GM19023 (cell line): ENCODE measurements around the gene RPS10.

ENCODE experiments used
- ATAC-seq: cut with Tn5 transposase; IDR thresholded peaks from one replicate; pipeline ENCODE4 v1.9.1; 2021; ENCODE audit warnings: mild to moderate bottlenecking, moderate library complexity; ENCODE audit not compliant: unreplicated experiment

Gene RPS10

DNA sequence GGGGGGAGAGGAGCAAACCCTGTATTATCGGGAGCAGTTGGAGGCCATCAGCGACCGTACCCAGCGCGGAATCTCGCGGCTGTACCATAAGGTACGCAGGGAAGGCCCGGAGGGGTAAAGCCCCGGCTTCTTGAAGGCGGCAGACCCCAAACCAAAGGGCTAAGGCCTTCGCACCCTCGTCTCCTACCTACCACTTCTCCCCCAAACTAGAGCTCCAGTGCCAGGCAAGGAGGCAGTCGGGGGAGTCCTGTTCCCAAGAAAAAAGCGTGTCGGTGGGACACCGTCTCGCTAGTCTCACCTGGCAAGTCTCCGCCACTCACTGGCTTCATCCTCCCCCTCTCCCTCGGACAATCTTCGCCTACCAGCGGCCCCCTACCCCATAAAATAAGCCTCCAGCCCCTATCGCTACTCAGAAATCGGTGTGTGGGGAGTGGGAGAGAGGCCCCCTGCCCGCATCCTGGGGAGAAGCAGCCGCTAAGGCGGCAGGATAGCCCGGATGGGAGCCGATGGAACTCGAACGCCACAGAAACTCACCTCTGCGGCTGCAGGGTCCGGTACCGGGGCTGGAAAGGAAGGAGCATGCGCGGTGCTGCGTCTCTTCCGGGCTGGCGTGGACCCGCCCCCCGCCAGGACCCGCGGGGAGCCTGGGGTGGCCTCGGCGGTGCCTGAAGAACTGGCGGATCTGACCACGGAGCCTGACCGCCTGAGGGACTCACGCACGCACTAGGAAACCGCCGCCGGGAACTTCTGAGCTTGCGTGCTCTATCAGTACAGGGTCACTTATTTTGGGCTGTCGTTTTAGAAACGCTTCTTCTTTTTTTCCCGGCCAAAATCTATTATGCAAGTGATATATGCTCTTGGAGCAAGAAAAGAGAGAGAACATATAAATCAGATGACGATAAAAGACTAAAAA is at the start of gene RPS10:
RPS10 (minus strand) TSS at position 572 of the 913 bp plus-strand sequence. CDS start 848 bp downstream, outside the sequence.
- peak; percentile 88 for ATAC-seq

DNA sequence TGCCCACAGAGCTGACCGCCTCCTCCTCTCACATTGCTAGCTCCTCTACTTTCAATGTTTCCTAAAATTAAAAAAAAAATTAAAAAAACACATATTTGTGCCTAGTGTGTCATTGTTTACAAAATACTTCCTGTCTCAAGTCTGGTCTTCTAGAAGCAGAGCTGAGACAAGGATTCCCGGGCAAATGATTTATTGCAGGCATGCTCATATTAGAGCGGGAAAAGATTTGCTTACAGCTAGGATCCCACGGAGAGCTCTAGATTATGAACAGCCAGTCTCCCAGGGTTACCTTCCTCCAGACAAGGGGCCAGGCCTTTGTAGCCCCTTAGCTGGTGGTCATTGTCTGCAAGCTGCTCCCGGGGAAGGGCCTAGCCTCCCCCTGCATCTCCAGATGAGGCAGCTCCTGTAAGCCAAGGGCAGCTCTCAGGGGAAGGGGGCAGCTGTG is 49.4 kb upstream of the RPS10 start:
- no peak for ATAC-seq

DNA sequence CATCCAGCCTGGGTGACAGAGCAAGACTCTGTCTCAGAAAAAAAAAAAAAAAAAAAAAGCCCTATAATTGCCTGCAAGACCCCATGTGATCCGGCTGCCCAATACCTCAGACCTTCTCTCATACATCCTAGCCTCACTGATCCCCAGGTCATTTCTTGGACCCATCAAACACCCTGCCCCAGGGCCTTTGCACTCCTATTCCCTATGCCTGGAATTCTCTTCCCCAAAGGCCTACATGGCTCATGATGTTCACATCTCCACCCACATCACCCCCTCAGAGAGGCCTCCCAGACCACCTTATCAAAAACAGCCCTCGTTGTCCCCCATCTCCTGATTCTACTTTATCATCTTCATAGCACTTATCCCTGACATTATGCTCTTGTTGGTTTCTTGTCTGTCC is 48.9 kb upstream of the RPS10 start:
- no peak for ATAC-seq

DNA sequence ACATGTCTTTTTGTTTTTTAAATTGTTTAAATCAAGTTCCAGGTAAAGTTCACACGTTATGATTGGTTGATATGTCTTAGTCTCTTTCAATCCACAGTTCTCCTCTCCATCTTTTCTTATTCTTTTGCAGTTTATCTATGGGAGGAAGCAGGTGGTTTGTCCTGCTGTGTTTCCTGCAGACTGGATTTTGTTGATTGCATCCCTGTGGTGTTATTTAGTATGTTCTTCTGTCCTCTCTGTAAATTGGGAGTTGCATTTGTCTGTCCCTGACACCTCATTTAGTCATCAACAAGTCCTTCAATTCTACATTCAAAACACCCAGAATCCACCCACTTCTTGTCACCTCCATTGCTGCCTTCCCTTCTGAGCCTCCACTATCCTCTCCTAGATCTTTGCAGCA is 48.1 kb upstream of the RPS10 start:
- ATAC-seq = no peak

DNA sequence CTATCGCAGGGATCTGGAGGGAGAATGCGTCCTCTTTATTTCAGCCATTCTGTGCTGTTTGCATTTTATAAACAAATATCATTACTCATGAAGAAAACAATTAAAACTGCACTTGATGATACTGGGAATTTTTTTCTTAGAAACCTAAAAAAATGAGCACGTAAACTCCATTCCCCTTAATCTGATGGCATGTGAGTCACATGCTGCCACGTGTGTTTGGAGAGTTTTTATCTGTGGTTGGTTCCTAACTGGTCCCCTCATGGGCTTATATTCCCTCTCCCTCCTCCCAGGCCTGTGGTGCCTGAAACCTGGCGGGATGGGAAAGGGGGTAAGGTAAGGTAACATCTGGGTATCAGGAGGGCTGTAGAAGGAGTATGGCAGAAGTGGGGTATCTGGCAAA is 46.6 kb upstream of the RPS10 start:
- ATAC-seq = no peak

DNA sequence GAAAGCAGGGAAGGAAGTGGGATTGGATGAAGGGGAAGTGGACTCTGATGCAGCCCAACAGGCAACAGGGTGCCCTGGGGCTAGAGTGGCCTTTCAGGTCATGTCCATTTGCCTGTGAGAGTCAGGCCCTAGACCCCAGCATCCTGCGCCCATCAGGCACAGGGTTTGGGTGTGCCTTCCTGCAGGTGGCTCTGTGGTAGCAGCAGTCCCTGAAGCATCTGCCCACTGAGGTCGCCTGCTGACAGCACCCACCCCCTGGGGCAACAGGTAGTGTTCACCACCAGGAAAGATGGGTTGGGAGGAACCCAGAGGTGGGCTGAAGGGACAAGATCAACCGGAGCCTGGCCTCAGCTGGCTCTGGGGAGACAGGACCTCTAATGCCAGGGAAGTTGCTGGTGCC is 43.6 kb upstream of the RPS10 start:
- no peak for ATAC-seq

DNA sequence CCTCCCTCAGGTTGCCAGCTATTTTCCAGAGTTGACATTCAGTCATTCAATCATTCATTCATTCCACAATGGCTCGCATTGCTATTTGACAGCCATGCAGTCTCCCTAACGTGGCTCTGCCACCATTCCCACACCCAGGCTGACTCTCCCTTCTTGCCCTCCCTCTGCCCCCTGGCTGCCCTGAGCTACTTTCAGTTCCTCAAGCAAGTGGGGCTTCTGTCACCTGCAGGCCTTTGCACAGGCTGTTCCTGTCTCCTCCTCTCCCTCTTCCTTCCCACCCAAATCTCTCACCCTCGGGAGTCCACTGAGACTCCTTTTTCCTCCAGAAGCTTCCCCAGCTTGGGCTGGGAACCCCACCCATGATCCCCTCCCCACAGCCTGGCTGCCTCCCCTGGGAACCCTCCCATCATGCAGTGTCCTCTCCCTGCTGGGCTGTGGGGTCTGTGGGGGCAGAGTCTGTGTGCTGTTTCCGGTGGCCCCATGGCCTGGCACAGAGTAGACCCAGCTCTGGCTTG is 42.6 kb upstream of the RPS10 start:
- no peak for ATAC-seq

DNA sequence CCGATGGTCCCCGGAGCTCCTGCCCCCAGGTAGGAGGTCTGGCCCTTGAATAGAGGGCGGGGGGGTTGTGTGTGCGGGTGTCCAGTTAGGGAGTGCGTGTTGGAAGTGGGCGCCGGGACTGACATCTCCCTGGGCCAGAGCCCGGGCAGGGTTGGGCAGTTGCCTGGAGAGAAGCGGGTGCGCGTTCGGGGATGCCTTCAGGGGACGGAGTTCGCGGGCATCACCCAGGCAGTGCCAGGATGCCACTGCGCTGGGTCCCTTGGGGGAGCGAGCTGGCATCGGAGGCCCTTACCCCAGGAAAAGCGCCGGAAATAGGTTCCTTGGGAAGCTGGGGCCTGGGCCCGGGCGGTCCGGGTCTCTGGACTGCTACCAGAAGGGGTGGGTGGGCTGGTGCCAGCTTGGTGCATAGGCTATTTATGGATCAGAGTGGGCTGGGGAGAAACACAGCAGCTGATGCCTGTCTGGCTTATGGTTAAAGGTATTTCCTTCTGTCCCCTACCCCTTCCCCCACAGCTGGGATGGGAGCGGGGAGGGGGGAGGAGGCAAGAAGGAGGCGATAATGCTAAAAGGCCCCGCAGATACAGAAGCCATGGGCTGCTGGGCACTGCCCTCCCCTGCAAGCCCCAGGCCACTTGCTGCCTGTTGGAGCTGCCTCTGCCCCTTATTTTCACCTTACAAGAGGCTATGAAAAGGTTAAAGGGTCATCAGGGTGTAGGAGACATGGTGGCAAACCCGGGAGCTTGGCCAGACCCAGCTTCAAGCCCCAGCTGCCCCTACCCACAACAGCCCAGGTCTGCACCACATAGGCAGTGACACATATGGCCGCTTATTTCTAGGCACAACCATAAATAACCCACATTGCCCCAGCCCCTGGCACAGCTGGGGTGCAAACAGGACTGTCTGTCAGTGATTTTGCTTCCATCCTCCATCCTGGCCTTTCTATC is 40.6 kb upstream of the RPS10 start:
- no peak for ATAC-seq

DNA sequence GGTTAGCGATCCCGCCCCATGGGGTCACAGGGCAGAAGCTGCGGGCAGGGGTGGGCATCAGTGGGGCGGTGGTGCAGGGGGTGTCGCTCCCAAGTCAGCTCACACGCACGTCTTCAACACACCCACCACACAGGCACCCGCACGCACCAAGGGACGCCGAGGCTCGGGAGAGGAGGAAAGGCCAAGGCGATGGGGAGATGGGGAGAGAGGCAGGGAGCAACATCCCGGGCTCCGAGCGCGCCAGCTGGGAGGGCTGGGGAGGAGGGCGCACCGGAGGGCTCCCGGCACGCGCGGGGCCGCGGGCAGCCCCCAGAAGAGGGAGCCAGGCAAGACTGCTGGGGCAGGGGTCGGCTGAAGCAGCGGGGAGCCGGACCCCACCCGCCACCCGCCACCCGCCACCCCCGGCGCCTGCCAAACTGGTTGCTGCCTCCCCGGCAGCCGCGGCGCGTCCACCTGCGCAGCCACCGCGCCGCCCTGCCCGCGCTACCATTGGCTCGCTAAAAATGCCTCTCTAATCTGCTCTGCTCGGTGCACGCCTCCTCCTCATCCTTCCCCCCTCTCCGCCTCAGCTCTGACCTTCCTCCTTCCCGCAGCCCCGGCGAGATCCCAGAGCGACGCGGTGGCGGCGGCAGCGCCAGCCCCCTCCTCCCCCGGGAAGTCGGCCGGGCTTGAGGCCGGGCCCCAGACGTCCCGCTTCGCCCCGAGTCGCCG is 39.8 kb upstream of the RPS10 start, which contains the start of gene PACSIN1:
PACSIN1 (plus strand) TSS at position 546 of the 711 bp plus-strand sequence. CDS start 60,230 bp downstream, outside the sequence.
- ATAC-seq = no peak

DNA sequence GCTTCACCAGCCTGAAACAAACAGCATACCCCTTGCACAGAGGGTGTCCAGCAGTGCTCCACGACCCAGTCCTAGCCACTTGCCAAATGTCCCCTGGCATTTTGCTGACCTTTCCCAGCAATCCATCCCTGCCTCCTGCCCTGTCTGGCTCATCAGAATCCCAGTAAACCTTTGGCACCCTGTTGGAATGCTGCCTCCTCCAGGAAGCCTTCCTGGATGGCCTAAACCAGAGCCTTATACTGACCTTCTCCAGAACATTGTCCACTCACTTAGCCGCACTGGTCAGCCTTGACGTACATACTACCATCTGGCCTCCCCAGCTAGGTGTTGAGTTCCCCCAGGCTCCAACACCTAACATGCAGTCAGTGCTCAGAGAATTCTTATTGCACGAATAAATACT is 38.0 kb upstream of the RPS10 start:
- no peak for ATAC-seq

DNA sequence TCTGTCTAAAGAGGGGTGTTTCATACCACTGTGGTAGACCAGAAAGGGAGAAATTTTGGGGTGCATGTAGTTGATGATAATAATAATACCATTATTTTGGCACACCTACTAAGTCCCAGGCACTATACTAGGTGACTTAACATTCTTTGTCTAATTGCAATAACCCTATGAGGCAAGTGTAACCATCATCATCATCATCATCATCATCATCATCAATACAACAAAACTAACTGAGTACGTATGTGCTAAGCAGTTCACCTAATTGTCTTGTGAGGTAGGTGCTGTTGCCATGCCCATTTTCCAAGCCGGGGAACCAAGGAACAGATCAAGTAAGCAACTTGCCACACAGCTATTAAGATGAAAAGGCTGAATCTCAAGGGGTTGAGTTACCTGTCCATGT is 37.4 kb upstream of the RPS10 start:
- no peak for ATAC-seq

DNA sequence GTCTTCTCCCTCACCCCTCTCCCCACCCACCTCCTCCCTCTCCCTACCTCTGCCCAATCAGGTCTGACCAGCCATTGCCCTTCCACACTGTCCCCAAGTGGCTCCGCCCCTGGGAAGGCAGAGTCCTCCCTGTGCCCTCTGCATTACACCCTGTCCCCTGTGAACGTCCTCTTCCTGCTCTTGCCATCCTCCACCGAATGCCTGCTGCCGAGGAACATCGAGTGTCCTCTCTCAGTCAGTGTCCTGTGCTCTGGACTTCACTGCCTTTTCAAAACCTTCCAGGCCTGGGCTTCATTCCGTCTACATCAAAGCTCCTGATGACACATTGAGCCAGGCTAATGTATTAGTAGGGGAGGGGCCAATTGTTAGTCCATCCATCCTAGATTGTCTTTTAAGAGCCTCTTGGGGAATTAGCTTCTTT is 36.7 kb upstream of the RPS10 start:
- no peak for ATAC-seq

DNA sequence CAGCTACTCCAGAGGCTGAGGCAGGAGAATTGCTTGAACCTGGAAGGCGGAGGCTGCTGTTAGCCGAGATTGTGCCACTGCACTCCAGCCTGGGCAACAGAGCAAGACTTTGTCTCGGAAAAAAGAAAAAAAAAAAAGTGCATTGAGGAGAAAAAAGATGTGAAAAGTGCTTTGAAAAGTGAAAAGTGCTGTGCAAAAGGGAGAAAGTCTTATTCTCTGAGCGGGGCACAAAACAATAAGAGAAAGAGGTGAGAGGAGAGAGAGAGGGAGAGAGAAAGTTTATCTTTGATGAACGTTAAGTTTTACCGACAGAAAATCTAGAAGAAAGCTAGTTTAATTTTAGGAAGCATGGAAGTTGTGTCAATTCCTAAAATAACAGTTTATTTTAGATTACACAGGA is 36.1 kb upstream of the RPS10 start:
- no peak for ATAC-seq

DNA sequence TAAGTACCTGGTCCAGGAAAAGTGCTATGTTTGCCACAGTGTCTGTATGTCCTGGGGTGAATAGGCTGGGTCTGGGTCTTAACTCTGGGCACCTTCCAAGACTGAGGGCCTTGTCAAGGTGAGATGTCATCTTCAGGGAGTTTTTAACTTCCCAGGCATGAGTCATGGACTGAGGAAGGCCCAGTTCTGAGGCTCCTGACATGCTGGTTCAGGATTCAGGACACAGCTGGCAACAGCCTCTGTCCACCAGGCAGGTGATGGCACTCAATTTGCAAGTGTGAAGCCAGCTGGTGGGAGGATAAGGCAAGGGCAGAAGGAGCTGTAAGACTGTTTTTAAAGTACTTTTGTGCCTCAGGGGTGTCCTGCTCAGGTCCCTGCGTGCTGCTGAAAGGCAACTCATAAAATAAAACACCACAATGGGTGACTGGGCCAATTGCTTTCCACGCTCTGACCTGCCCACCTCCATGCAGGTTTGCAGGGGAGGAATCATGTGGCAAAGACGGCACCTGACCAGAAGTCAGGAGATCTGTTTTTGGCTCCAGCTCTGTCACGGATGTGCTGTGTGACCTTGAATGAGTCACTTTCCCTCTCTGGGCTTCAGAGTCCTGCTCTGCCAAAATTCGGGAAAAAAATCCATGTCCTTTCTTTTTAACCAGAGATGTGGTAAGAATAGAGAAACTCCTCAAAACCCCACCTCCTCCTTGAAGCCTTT is 35.1 kb upstream of the RPS10 start:
- no peak for ATAC-seq

DNA sequence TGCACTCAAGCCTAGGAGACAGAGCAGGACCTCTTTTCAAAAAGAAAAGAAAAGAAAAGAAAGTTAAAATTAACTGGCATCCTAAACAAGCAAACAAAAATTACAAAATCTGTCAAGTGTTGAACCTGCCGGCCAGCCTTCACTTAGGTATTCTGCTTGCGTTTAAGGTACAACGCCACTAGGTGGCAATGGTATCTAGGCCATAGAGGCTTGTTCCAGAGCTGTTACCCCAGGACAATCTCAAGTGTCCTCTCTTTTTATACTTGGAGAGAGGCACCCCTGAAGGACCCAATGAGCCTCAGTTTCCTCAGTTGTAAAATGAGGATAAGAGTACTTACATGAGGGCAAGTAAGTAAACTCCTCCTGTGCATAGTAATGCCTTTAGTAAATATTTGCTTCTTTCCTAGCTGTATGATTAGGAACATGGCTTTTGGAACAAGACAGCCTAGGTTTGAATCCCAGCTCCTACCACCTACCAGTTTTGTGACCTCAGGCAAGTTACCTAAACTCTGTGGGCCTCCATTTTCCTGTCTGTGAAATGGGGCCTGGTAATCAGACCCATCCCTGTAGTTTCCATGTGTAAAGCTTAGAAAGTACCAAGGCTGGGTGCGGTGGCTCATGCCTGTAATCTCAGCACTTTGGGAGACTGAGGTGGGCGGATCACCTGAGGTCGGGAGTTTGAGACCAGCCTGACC is 34.2 kb upstream of the RPS10 start:
- no peak for ATAC-seq

DNA sequence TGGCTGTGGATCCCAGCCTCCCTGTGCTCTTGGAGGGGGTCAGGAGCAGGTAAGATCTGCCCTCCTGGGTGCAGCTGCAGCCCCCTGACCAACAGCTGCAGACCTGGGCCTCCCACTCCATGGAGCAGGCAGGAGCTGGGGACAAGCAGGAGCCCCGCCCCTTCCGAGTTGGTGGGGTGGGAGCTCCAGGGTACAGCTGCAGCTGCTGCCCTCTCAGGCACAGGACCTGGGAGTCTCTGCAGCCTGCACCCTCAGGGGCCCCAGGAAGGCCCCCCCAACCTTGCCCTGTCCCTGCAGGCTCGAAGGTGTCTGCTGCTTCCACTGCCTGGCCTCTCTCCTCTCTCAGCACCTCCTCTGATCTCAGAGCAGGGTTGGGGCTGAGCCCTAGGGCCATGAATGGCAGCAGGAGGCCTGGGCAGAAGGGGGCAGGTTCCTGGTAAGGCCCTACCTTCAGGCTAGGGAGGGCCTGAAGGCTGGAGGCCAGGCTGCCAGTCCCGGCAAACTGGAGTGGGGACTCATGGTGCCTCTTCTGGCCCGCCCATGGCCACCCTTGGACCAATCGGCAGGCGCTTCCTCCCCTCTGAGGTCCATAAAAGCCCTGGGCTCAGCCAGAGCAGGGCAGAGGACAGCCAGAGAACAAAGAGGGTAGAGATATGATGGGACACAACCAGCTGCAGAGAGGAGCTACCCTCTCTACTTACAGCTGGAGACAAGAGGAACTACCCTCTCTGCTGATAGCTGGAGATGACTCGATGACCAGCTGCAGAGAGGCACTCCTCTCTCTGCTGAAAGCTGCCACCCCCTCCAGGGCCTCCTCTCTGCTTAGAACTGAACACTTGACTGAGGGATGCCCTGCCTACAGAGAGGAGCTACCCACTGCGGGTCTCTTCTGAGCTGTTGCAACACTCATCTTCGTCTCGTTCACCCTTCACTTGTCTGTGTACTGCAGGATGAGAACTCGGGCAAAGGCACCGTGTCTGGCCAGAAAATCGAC is 32.2 kb upstream of the RPS10 start:
- no peak for ATAC-seq

DNA sequence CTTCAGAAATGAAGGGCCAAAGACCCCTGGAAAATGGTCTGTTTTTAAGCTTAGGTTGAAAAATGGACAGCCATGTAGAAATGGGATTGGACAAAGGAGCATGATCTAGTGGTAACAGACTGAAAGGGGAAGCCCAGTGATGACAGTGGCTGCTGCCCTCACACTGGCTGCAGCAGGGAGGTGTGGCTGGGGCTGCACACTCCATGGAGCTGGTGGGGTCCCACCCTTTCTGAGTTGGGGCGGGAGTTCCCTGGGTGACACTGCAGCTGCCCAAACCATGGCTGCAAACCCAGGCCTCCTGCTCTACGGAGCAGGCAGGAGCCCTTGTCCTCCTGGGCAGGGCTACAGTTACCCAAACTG is 31.5 kb upstream of the RPS10 start:
- ATAC-seq = no peak

DNA sequence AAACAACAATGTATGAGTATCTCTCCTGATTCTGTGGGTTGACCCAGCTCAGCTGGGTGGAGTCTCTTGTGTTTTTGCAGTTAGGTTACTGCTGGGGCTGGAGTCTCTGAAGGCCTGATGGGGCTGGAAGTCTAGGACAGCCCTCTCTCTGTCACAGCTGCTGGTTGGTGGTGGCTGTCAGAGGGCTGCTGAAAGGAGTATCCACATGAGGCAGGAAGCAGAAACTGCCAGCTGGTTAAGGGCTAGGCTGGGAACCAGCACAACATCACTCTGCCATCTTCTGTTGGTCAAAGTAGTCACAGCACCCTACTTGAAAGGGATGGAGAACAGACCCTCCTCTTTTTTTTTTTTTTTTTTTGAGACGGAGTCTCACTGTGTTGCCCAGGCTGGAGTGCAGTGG is 30.0 kb upstream of the RPS10 start:
- no peak for ATAC-seq
